Activated CD8-positive, alpha-beta memory T cell treated with anti-CD3 and anti-CD28 coated beads for 24 hours (primary cell): Measurements from ENCODE around the gene KMT2C.

Experiments
- DNase-seq: peaks from one replicate; pipeline ENCODE4 v3.0.0-alpha.2; 2020

KMT2C gene

GRCh38 chr7:152180587-152180986, 255.2 kb downstream of the KMT2C start:
- DNase-seq, result no peak

GRCh38 chr7:152180048-152180447, 255.8 kb downstream of the KMT2C start:
- DNase-seq, result no peak

- no peak for DNase-seq
Observed at GRCh38 chr7:152178405-152179058, 257.3 kb downstream of the KMT2C start.

- DNase-seq, result no peak
Observed at GRCh38 chr7:152177681-152178404, 258.0 kb downstream of the KMT2C start.

- DNase-seq, result no peak
Observed at GRCh38 chr7:152176797-152177196, 259.0 kb downstream of the KMT2C start.

- no peak for DNase-seq
Observed at GRCh38 chr7:152173372-152174070, 262.3 kb downstream of the KMT2C start.

- DNase-seq, result no peak
Observed at GRCh38 chr7:152162287-152162686, 273.5 kb downstream of the KMT2C start.

GRCh38 chr7:152161171-152161570, 274.6 kb downstream of the KMT2C start:
- DNase-seq, result no peak

- no peak for DNase-seq
Observed at GRCh38 chr7:152158801-152159587, 276.8 kb downstream of the KMT2C start.

GRCh38 chr7:152152267-152152666, 283.5 kb downstream of the KMT2C start:
- no peak for DNase-seq

GRCh38 chr7:152149363-152149762, 286.4 kb downstream of the KMT2C start:
- DNase-seq, result no peak

- no peak for DNase-seq
Observed at GRCh38 chr7:152148706-152149105, 287.1 kb downstream of the KMT2C start.

GRCh38 chr7:152145853-152146466, 289.8 kb downstream of the KMT2C start:
- DNase-seq, result no peak

- no peak for DNase-seq
Observed at GRCh38 chr7:152144557-152145245, 291.1 kb downstream of the KMT2C start.

- DNase-seq, result no peak
Observed at GRCh38 chr7:152142976-152143595, 292.7 kb downstream of the KMT2C start.

GRCh38 chr7:152140560-152140959, 295.2 kb downstream of the KMT2C start:
- DNase-seq, result no peak

GRCh38 chr7:152140067-152140466, 295.7 kb downstream of the KMT2C start:
- no peak for DNase-seq

GRCh38 chr7:152137476-152138025, 298.3 kb downstream of the KMT2C start:
- no peak for DNase-seq

- DNase-seq, result no peak
Observed at GRCh38 chr7:152136686-152137085, 299.1 kb downstream of the KMT2C start.

- no peak for DNase-seq
Observed at GRCh38 chr7:152133804-152134203, 302.0 kb downstream of the KMT2C start.

- no peak for DNase-seq
Observed at GRCh38 chr7:152132812-152133211, 303.0 kb downstream of the KMT2C start.
